Tibial artery (tissue), 4 donors: ENCODE results near the gene JTB.
"Not testable (repeated sequence)": the region's sequence is repeated elsewhere in the genome, so short reads cannot be mapped to it uniquely, and the experiment has no call there.

Experiments
- DNase-seq, 2 donors: peaks; one replicate each; pipeline ENCODE4 v3.0.0-alpha.2; 2019
- H3K27ac ChIP-seq, 2 donors: fragments of 200-600 bp; sonication (generic) in 1 of 2; 1 replicate in 1 of 2; 2 replicates in 1 of 2; pipeline ENCODE4 v1.5.1; 2018 to 2019; ENCODE audit warnings: mild to moderate bottlenecking in 1 of 2
- H3K27me3 ChIP-seq, 2 donors: fragments of 200-600 bp; sonication (generic) in 1 of 2; one replicate each; pipeline versions ENCODE4 v1.5.1 to v1.6.0; 2016 to 2019
- H3K36me3 ChIP-seq, 3 donors: fragments of 200-600 bp; sonication (generic) in 2 of 3; one replicate each; pipeline ENCODE4 v1.5.1; 2016 to 2019; ENCODE audit warnings: mild to moderate bottlenecking in 2 of 3
- H3K4me1 ChIP-seq, 4 donors: fragments of 200-600 bp; sonication (generic) in 2 of 4; 1 replicate in 3 of 4; 2 replicates in 1 of 4; pipeline ENCODE4 v1.5.1; 2016 to 2019
- H3K4me3 ChIP-seq, 2 donors: fragments of 200-600 bp; sonication (generic) in 1 of 2; 1 replicate in 1 of 2; 2 replicates in 1 of 2; pipeline ENCODE4 v1.5.1; 2018 to 2019; ENCODE audit warnings: mild to moderate bottlenecking in 2 of 2
- H3K9me3 ChIP-seq, 3 donors: fragments of 200-600 bp; sonication (generic) in 1 of 3; one replicate each; pipeline ENCODE4 v1.5.1; 2016 to 2019
- CTCF ChIP-seq, 2 experiments: fragments of 200-600 bp in 1 of 2; fragments of 450-650 bp in 1 of 2; IDR thresholded peaks; one replicate each; pipeline ENCODE4 v1.5.1; 2017 to 2019; ENCODE audit warnings: antibody characterized with exemption in 2 of 2, mild to moderate bottlenecking in 1 of 2, moderate library complexity in 1 of 2
- intact Hi-C: fragments of 100-400 bp; cut with DNase I; formaldehyde crosslinking; loops from one replicate; pipeline ENCODE4 v1.15.0; 2023; ENCODE audit warnings: low total_unique reads

JTB gene

GRCh38 chr1:153977250-153978240 lies at the start of gene JTB:
TSS of gene JTB (minus strand) at chr1:153977674. CDS start at chr1:153977252, 422 bp downstream.
- intact Hi-C loops, result loop anchor here (10.0 kb wide), 1 partner anchor 53 kb away; the partner anchor contains the start of gene GATAD2B
- Histone ChIP-seq H3K4me1 (peaks cover 0 to 23% (median 16%) of the 10 kb centered on the region in 4 donors), H3K27me3 (no peaks in the 10 kb centered on the region), H3K27ac (peak within 1 kb of the TSS; percentile 95 to 97), H3K4me3 (peak within 1 kb of the TSS; percentile 95 to 99), H3K36me3 (peaks cover 14 to 62% (median 41%) of the 10 kb centered on the region in 3 donors), H3K9me3 (no peaks in the 10 kb centered on the region)
- no peak for TF ChIP-seq CTCF (IDR thresholded peaks at IDR 0.05)
- peak; percentile 92 to 95 for DNase-seq

- no peak for DNase-seq
- intact Hi-C loops, result no loop called here
- Histone ChIP-seq H3K27me3 (no peaks in the 10 kb centered on the region), H3K4me1 (no peaks in the 10 kb centered on the region), H3K4me3 (no peak overlapping the region), H3K9me3 (no peaks in the 10 kb centered on the region), H3K36me3 (no peaks in the 10 kb centered on the region), H3K27ac (no peak overlapping the region)
- no peak for TF ChIP-seq CTCF (IDR thresholded peaks at IDR 0.05)
Measured at GRCh38 chr1:154019940-154020339, 42.5 kb upstream of the JTB start.

GRCh38 chr1:154019269-154019668 lies 41.8 kb upstream of the JTB start:
- Histone ChIP-seq H3K27ac (no peak overlapping the region), H3K4me1 (no peaks in the 10 kb centered on the region), H3K36me3 (no peaks in the 10 kb centered on the region), H3K9me3 (no peaks in the 10 kb centered on the region), H3K27me3 (no peaks in the 10 kb centered on the region), H3K4me3 (no peak overlapping the region)
- intact Hi-C loops, result no loop called here
- TF ChIP-seq CTCF (IDR thresholded peaks at IDR 0.05), result no peak
- DNase-seq, result no peak

- Histone ChIP-seq H3K4me3 (no peak overlapping the region), H3K9me3 (no peaks in the 10 kb centered on the region), H3K36me3 (no peaks in the 10 kb centered on the region), H3K27ac (no peak overlapping the region), H3K4me1 (no peaks in the 10 kb centered on the region), H3K27me3 (no peaks in the 10 kb centered on the region)
- no peak for DNase-seq
- no peak for TF ChIP-seq CTCF (IDR thresholded peaks at IDR 0.05)
- intact Hi-C loops, result no loop called here
Measured at GRCh38 chr1:154014154-154014907, 36.9 kb upstream of the JTB start.

GRCh38 chr1:154012543-154012942 lies 35.1 kb upstream of the JTB start:
- intact Hi-C loops, H3K9me3 ChIP-seq, H3K27me3 ChIP-seq: not testable (repeated sequence)

GRCh38 chr1:154012129-154012528 lies 34.7 kb upstream of the JTB start:
- DNase-seq, result no peak
- no peaks in the 10 kb centered on the region for H3K9me3 ChIP-seq
- H3K4me3 ChIP-seq, result no peak overlapping the region
- intact Hi-C loops, result no loop called here
- no peaks in the 10 kb centered on the region for H3K36me3 ChIP-seq
- H3K27me3 ChIP-seq, result no peaks in the 10 kb centered on the region
- TF ChIP-seq CTCF (IDR thresholded peaks at IDR 0.05), result no peak
- H3K27ac ChIP-seq, result no peak overlapping the region
- H3K4me1 ChIP-seq, result no peaks in the 10 kb centered on the region

More at GRCh38 chr1:154012543-154012942, 35.1 kb upstream of the JTB start:
- not testable (repeated sequence) for DNase-seq, H3K4me1 ChIP-seq, H3K27ac ChIP-seq, H3K36me3 ChIP-seq, H3K4me3 ChIP-seq
